PFSK-1 (cell line): ENCODE measurements around the gene SPDEF.

Experiments
- POLR2AphosphoS5 ChIP-seq: IDR thresholded peaks from 2 replicates; pipeline ENCODE4 v1.6.1; 2012; ENCODE audit warnings: low read depth, mild to moderate bottlenecking, control low read depth, low read length, moderate library complexity
- REST ChIP-seq, 2 experiments: IDR thresholded peaks; 2 replicates each; pipeline versions ENCODE4 v1.6.1 to v1.8.0; 2011 to 2012; ENCODE audit warnings: low read depth in 2 of 2, low read length in 2 of 2, control low read depth in 1 of 2, inconsistent platforms in 1 of 2, mild to moderate bottlenecking in 1 of 2, moderate library complexity in 1 of 2; ENCODE audit not compliant: insufficient read depth in 1 of 2
- SIN3A ChIP-seq: IDR thresholded peaks from 2 replicates; pipeline ENCODE4 v1.6.1; 2012; ENCODE audit warnings: mild to moderate bottlenecking, low read length, moderate library complexity, borderline replicate concordance; ENCODE audit not compliant: insufficient read depth

DNA sequence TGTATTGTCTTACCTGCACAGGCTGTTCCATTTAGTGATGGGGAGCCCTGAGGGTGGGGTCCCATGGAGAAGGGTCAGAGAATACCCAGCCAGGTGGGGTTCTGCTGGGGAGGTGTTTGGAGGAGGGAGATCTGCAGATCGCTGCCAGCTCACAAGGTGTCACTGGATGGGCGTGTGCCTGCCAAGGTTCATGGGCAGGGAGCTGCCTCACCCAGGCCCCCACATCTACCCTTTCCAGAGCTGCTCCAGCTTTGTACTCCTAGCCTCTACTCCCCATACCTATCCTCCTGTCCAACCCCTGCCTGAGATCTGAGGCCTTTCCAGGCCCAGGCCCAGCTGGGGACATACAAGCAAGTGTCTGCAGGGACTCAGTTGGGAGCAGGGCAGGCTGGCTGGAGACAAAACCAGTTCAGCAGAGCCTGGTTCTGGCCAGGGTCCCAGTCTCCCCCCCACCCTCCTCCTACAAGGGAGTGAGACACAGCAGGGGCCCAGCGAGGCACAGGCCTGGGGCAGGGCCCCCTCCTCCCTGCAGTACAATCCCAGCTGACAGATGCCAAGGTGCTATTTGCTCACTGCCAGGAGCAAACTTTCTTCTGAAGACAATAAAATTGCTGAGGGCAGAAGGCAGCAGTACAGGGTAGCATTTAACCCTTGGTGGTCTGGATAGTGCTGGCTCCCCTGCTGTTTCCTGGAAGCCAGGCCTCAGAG, 19.7 kb downstream of the SPDEF start:
- TF ChIP-seq REST (IDR thresholded peaks at IDR 0.05; ENCODE audit: insufficient read depth in 1 of 2, low read depth in 2 of 2, low read length in 2 of 2) (no peak), POLR2AphosphoS5 (no peak), SIN3A (no peak)
